A673 (cell line): ENCODE measurements around the gene MARK1. TPM values are rescaled to one million over a fixed set of nuclear protein-coding genes. Genes with fewer than 3 reads are reported as not detected.

Experiments
- BruUV-seq: library from RNA; stranded (reverse); fragments of 400-500 nt; replicated peaks from 2 replicates; lab custom pipeline; 2021; lab: Mats Ljungman, UMichigan
- CTCF ChIA-PET: fragments of 300-600 bp; sonication (Branson Sonifier 250); formaldehyde crosslinking; loops from one replicate; lab custom pipeline; 2022; ENCODE audit warnings: antibody characterized with exemption; lab: Charles Lee
- POLR2A ChIA-PET: fragments of 300-600 bp; sonication (Branson Sonifier 250); formaldehyde crosslinking; loops from one replicate; lab custom pipeline; 2022; ENCODE audit warnings: antibody characterized with exemption; ENCODE audit not compliant: low non-redundant PET; lab: Charles Lee
- DNase-seq: peaks from one replicate; pipeline ENCODE4 v3.0.0-alpha.2; 2015; ENCODE audit warnings: low spot score
- H3K27ac ChIP-seq: fragments of 200-600 bp; sonication (generic); 2 replicates; pipeline ENCODE4 v1.5.1; 2016; ENCODE audit warnings: mixed run types, low read depth, mild to moderate bottlenecking, mixed read lengths, antibody characterized with exemption, low read length; ENCODE audit not compliant: poor library complexity, severe bottlenecking
- H3K27me3 ChIP-seq: fragments of 200-600 bp; sonication (generic); replicated peaks from 2 replicates; pipeline ENCODE4 v1.6.1; 2017; ENCODE audit warnings: mixed run types, low read depth, mild to moderate bottlenecking, mixed read lengths, antibody characterized with exemption, low read length; ENCODE audit not compliant: insufficient read depth, poor library complexity
- H3K36me3 ChIP-seq: fragments of 200-600 bp; sonication (generic); 2 replicates; pipeline ENCODE4 v1.6.1; 2016; ENCODE audit warnings: mixed run types, mild to moderate bottlenecking, mixed read lengths, antibody characterized with exemption, low read length; ENCODE audit not compliant: insufficient read depth, poor library complexity, severe bottlenecking
- H3K4me1 ChIP-seq: fragments of 200-600 bp; sonication (generic); 2 replicates; pipeline ENCODE4 v1.6.1; 2017; ENCODE audit warnings: mixed run types, mild to moderate bottlenecking, mixed read lengths, antibody characterized with exemption, low read length; ENCODE audit not compliant: insufficient read depth, poor library complexity, severe bottlenecking
- H3K4me3 ChIP-seq: fragments of 200-600 bp; sonication (generic); 2 replicates; pipeline ENCODE4 v1.5.1; 2016; ENCODE audit warnings: low read depth, mixed run types, mild to moderate bottlenecking, mixed read lengths, low read length; ENCODE audit not compliant: poor library complexity, severe bottlenecking
- H3K9me3 ChIP-seq: fragments of 200-600 bp; sonication (generic); 2 replicates; pipeline ENCODE4 v1.6.1; 2016; ENCODE audit warnings: mixed run types, low read depth, mild to moderate bottlenecking, mixed read lengths, antibody characterized with exemption, low read length; ENCODE audit not compliant: poor library complexity, severe bottlenecking
- CTCF ChIP-seq: fragments of 300-800, 200-600 bp; sonication (generic); conservative IDR thresholded peaks from 2 replicates; pipeline ENCODE4 v1.5.1; 2017; ENCODE audit warnings: low read depth, mild to moderate bottlenecking, antibody characterized with exemption, low read length, moderate library complexity, mixed read lengths
- EZH2 ChIP-seq: fragments of 200-600 bp; sonication (generic); IDR thresholded peaks from 2 replicates; pipeline ENCODE4 v1.6.1; 2017; ENCODE audit warnings: borderline replicate concordance, low read depth, mild to moderate bottlenecking, mixed read lengths, antibody characterized with exemption, low read length; ENCODE audit not compliant: poor library complexity, severe bottlenecking
- intact Hi-C: fragments of 100-400 bp; cut with micrococcal nuclease; formaldehyde crosslinking; loops from one replicate; pipeline ENCODE4 v1.10.0; 2022; ENCODE audit not compliant: unreplicated experiment
- total RNA-seq: library from RNA; stranded (reverse); gene quantifications from 2 replicates; pipeline ENCODE4 v1.2.3, GENCODE V29; 2021

MARK1 gene
- total RNA-seq, 1 experiment from 2014 or later: 5.1 TPM

GRCh38 chr1:220677251-220677650 is 149.3 kb downstream of the MARK1 start:
- ChIA-PET POLR2A (no interaction called here), CTCF (no interaction called here)
- Histone ChIP-seq H3K27me3 (peaks cover 11% of the 10 kb centered on the region), H3K4me3 (no peak overlapping the region), H3K9me3 (no peaks in the 10 kb centered on the region), H3K27ac (no peak overlapping the region), H3K4me1 (no peaks in the 10 kb centered on the region), H3K36me3 (no peaks in the 10 kb centered on the region)
- TF ChIP-seq EZH2 (no peak), CTCF (no peak)
- no TSS peak for BruUV-seq
- DNase-seq: no peak
- intact Hi-C loops: loop anchor here (5.0 kb wide), 1 partner anchor 395 kb away; no protein-coding TSS in a partner anchor

GRCh38 chr1:220680085-220680687 is 152.2 kb downstream of the MARK1 start:
- H3K9me3 ChIP-seq: no peaks in the 10 kb centered on the region
- no TSS peak for BruUV-seq
- TF ChIP-seq EZH2: no peak
- peak; percentile 70 for TF ChIP-seq CTCF
- intact Hi-C loops: loop anchor here (2.0 kb wide), 2 partner anchors 53 to 97 kb away; no protein-coding TSS in a partner anchor
- H3K4me1 ChIP-seq: no peaks in the 10 kb centered on the region
- DNase-seq: peak; percentile 42
- POLR2A ChIA-PET: no interaction called here
- H3K27ac ChIP-seq: no peak overlapping the region
- CTCF ChIA-PET: no interaction called here
- no peaks in the 10 kb centered on the region for H3K36me3 ChIP-seq
- H3K27me3 ChIP-seq: no peaks in the 10 kb centered on the region
- H3K4me3 ChIP-seq: no peak overlapping the region

- ChIA-PET POLR2A (no interaction called here), CTCF (interaction anchor here (0.6 to 1.0 kb wide), 3 partner anchors 9 to 467 kb away, joined by 3 to 8 read pairs (median 4); no protein-coding TSS in a partner anchor)
- no TSS peak for BruUV-seq
- TF ChIP-seq EZH2 (no peak), CTCF (no peak)
- no peak overlapping the region for H3K27ac ChIP-seq
- H3K27me3 ChIP-seq: no peaks in the 10 kb centered on the region
- no peaks in the 10 kb centered on the region for H3K9me3 ChIP-seq
- intact Hi-C loops: loop anchor here (2.0 kb wide), 2 partner anchors 51 to 95 kb away; no protein-coding TSS in a partner anchor
- DNase-seq: no peak
- H3K4me1 ChIP-seq: no peaks in the 10 kb centered on the region
- H3K36me3 ChIP-seq: no peaks in the 10 kb centered on the region
- H3K4me3 ChIP-seq: peak overlapping the region; percentile 33
Measured at GRCh38 chr1:220681220-220681880, 153.4 kb downstream of the MARK1 start.
